ENCODE results near the gene DDA1.

DDA1 gene

DNA sequence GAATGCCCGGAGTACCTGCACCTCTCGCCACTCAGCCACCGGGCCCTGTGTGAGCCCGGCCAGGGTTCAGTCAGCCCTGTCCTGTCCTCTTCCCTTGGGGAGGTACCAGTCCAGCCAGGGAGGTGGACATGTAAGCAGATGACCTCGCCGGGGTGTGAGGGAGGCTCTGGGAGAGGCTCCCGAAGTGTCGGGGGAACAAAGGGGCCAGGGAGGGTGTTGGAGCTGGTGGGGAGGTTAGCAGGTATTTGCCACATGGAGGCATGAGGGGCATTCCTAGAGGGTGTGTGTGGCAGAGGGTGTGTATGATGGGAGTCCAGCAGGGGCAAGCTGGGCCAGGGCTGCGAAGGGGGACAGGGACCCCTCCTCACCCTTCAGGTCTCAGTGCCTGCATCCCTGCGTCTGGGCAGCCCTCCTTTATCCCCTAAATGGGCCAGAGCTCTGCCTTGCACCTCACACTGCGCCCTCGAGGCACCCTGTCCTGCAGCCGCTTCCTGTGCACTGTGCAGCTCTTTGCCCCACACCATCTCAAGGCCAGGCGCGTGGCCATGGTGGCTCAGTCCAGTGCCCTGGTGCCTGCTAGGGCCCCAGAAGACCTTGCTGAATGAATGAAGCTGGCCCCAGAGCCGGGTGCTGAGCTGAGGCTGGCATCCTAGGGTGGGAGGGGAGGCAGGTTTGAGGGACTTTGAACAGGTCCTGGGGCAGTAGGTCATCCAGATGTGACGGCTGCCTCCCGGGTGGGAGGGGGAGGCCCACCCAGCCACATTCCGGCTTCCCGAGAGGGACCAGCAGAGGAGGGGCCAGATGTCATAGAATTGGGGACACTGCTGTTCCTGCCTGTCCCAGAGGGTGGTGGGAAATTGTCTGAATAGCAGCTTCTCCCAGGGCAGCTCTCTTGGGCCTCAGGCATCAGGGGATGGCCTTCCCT, 3.1 kb downstream of the DDA1 start:
- DNase-seq (ENCODE audit: low read depth): no peak

DNA sequence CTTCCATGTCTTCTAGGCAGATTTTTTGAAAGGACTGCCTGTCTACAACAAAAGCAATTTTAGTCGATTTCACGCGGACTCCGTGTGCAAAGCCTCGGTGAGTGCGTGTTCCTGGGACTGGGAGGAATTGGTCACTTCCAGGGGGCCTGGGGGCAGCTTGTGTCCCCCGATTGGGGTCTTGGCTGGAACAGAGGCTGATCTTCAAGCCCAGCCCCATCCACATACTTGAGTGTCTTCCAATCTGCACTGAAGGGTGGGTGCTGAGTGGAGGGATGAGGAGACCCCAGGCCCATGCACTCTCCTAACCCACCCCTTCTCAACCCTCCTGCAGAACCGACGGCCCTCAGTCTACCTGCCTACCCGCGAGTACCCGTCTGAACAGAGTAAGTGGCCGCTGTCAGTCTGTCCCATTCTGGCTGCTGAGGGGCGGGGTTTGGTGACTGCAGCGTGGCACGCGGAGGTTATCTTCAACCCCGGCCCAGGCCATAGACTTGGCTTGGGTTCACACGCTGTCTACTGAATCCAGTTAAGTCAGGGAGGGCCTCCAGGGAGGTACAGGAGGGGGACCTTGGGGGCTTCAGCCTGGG, 4.7 kb downstream of the DDA1 start:
- no peak for DNase-seq (ENCODE audit: low read depth)

DNA sequence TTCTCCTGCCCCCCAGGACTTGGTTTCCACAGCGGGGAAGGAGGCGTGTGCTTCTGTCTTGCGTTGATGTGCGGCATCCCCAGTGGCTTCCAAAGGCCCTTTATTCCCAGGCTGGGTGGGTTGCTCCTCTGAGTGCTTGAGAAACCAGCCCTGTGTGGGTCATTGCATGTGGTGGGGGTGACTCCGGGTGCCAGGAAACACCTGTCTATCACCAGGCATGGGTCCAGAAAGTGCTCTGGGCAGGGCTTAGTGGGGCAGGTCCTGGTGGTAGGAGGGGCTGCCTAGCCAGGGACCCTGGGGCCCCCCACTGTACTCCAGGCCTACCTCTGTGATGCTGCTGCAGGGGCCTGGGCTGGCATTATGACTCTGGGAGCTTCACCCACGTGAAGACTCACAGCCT, 9.6 kb downstream of the DDA1 start:
- DNase-seq (ENCODE audit: low read depth): no peak

DNA sequence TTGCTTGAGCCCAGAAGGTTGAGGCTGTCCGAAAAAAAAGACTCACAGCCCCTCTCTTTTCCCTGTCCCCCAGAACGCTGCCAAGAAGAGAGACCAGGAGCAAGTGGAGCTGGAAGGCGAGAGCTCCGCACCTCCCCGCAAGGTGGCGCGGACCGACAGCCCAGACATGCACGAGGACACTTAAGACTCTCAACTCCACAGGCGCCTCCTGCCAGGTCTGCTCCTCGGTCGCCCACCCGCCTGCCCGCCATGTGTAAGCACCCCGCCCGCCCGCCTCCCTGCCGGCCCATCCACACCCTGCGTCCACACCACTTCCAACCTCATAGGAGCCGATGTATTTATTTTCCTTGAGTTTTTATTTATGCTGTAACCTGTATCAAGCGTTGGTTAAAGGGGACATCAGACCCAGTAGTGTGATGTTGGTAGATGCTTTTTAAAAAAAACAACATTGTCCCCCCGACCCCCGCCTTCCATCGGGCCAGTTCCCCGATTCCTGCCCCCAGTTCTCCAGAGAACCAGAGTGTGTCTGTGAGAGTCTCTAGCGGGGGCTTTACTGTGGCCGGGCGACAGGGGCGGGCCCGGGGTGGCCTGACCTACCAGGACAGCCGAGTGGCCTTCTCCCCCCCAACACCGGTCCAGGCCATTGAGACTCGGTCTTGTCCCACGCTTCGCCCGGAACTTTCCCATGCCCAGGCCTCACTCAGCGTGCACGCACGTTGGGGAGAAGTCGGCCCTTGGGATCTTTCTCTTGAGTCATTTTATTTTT, 10.3 kb downstream of the DDA1 start:
- DNase-seq (ENCODE audit: low read depth): no peak

DNA sequence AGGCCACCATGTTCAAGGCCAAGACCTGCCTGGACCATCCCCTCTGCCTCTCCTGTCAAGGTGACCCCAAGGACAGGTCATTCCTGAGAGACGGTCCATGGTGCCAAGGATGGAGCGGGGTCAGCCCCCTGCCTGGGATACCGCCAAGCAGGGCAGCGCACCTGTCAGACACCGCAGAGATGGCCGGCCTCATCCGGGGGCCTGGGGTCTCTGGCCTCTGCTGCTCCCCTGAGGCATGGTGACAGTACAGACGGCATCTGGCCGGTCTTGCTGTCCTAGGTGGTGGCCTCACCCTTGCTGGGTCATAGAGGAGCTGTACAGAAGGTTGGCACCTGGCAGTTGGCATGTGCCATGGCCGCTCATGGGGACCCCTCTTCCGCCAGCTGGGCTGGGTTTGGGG, 11.1 kb downstream of the DDA1 start:
- no peak for DNase-seq (ENCODE audit: low read depth)

DNA sequence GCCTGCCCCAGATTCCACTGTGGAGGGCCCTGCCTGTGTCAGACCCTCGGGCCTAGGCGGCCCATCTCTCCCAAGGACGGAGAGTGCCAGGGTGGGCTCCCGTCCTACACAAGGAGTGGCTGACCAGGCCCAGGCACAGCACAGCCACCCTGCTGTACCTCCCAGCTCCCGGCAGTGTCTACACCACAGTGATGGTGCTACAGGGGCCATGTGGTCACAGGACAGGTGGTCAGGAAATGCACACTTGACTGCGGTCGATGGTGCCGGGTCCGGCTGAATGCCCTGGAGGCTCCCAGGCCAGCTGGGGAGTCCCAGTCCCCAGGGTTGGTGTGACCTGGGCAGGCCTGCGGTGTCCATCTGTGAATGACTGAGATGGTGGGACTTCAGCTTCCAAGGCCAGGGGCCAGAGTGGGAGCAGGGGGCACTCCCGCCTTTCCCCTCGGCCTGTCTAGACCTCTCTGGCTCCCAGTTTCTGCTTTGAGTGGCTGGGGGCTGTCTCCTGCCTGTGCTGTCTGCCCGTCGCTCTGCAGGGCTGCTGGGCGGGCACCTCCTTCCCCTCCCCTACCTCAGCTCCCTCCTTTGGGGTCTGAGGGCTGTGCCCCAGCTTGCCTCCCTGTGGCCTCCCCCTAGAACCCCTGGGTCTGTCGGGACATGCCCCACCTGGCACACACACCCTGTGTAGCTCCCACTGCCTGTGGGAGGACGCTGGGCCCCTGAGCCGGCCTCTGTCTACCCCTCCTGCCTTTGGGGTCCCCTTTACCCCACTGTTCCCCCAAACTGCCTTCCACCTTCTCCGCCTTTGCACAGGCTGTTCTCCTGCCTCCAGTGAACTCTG, 12.5 kb downstream of the DDA1 start:
- no peak for DNase-seq (ENCODE audit: low read depth)

DNA sequence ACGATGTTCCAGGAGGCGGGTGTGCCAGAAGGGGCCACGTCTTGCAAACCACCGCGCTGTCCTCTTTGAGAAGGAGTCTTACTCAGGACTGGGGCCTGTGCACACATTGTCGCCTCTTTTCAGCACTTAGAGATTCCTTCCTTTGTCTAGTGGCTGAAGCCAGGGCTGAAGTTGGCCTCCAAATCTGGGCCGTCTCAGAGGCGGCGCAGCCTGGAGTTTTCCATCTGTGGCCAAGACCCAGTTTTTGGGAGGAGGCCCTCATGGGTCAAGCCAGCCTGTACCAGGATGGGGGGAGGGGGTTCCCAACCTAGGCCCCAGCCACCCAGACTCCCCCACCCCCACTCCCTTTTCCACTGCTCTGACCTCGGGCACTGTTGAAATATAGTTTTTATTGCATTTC, 13.5 kb downstream of the DDA1 start:
- DNase-seq (ENCODE audit: low read depth): no peak

DNA sequence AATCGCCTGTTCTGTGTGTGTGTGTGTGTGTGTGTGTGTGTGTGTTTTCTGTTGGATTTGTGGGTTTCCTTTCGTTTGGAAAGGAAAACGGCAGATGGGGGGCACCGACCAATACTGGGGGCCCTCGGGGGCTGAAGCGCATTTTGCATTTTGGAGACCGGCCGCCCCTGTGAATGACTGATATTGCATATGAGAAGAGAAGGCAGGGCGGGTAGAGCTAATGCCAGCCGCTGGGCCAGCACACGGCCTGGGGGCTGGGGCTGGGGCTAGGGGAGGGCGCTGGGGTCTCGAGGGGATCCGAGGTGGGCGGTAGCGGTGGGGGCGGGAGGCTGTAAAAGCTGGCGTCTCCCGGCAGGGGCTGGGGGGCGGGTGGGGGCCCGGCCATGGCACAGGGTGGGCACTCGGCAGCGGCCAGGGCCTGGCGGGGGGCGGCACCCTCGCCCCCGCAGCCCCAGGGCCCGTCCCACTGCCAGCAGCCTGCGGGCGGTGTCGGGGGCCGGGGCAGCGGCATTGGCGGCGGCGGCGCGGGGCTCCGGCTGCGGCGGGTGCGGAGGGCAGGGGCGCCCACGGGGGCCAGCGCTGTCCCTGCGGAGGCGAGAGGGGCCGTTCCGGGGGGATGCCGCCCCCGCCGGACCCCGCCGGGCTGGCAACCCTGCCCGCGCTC, 14.1 kb downstream of the DDA1 start:
- DNase-seq (ENCODE audit: low read depth): no peak

DNA sequence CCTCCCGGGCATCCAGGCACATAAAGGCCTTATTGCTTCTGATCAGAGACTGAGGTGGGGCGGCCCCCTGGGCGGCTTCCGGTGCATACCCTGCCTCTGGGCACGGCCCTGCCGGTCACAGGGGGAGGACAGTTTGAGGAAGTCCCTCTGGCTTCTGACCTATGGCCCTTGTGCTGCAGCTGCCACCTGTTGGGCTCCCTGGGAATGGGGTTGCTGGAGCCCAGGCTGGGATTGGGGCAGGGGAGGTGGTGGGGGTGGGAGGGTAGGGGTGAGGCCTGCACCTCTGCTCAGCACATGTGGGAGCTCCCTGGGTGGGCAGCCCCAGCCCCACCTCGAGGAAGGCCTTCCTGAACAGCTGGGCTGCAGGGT, 14.6 kb downstream of the DDA1 start:
- DNase-seq (ENCODE audit: low read depth): no peak

DNA sequence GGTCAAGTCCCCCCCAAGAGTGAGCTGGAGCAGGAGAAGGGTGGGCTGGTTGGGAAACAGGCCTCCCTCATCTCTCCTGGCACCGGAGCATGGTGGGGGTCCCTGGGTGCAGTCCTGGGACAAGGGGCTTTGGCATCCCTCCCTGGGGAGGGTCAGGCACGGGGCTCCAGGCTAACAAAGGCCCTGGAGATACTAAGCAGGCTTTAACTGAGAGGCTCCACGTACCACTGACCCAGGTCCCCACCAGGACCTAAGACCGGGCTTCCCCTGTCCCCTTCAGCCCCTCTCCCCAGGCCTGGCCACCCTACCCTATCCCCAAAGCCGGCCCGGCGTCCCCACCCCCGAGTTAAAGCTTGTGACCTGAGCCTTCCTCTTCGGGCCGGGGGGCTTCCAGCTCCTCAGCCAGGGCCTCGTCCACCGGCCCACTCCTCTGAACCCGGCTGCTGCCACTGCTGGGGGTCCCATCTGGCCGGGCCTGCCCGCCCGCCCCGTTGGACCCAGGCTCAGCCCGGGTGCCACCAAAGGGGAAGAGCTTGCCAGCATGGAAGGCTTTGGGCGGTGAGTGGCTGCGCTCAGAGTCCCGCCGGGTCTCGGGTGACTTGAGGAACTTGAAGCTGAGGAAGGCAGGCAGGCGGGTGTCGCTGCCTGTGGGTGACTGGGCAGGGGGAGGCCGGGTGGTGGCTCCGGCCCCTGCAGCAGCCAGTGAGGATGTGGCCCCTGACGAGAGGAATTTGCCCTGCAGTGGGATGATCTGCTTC, 15.2 kb downstream of the DDA1 start:
- no peak for DNase-seq (ENCODE audit: low read depth)

DNA sequence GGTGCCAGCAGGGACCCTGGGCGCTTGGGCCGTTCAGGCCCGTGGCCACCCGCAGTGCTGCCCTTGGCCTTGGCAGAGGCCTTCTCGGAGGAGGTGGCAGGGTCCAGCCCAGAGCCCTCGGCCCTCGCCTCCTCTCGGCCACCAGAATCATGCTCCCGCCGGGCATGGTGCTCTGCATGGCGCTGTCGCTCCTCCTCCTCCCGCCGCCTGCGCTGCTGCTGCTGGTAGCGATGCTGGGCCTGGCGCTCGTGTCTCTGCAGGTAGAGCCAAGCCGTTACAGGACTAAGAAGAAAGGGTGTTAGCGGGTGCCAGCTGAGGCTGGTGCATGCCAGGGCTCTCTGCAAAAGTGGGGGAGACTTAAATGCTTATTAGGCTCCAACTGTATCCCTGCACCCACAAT, 15.8 kb downstream of the DDA1 start:
- DNase-seq (ENCODE audit: low read depth): no peak

DNA sequence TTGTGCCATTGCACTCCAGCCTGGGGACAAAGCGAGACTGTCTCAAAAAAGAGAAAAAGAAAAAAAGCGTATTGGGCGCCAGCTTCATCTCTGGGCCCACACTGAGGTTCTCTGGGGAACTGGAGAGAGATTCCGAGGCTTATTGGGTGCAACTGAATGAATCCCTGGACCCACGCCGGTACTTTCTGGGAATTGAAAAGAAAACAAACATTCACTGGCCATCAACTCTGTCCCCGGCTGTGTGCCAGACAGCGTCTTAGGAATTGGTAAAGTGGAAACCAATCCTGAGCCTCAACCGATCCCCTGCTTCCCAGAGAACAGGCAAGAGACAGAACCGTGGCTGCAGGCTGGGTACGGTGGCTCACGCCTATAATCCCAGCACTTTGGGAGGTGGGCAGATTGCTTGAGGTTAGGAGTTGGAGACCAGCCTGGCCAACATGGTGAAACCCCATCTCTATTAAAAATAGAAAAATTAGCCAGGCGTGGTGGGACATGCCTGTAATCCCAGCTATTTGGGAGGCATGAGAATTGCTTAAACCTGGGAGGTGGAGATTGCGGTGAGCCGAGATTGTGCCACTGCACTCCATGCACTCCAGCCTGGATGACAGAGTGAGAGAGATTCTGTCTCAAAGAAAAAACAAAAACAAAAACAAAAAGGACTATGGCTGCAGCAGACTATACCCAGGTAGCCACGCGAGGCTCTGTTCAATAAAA, 16.7 kb downstream of the DDA1 start:
- DNase-seq (ENCODE audit: low read depth): no peak

DNA sequence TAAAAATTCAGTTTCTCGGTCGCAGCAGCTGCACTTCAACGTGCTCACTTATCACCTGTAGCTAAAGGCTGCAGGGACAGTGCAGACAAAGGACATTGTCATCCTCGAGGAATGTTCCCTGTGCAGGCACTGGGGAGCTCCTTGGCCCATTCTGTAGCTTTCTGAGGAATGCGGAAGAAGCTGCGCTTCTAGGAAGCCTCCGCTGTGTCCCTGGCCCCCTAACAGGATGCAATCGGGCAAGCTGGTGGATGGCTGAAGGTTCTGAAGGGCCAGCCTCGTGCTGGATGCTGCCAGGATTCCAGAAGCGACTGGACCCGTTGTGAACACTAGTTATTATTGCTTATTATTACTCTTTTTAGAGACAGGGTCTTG, 17.2 kb downstream of the DDA1 start:
- DNase-seq (ENCODE audit: low read depth): no peak

DNA sequence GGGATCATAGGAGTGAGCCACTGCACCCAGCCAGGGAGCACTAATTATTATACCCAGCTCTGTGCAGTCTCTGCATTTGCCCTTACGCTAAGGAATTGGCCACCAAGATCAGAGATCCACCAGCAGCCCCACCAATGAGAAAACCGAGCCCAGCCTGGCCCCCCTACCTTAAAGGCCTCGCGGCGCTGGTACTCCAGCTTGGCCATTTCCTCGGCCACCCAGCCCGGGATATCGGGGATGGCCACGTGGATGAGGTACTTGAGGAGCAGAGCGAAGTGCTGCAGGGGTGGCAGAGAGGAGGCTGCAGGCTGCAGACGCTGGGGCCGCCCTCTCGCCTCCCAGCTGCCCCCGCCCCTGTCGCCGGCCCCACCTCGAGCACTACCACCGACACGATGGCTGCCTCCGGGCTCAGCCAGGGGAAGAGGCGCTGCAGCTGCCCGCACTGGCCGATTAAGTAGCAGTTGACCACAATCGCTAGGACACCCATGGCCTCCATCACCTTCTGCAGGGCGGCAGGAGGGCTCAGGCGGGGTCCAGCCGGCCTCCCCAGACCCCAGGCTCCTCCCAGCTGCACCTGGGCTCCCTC, 17.8 kb downstream of the DDA1 start:
- DNase-seq (ENCODE audit: low read depth): no peak

DNA sequence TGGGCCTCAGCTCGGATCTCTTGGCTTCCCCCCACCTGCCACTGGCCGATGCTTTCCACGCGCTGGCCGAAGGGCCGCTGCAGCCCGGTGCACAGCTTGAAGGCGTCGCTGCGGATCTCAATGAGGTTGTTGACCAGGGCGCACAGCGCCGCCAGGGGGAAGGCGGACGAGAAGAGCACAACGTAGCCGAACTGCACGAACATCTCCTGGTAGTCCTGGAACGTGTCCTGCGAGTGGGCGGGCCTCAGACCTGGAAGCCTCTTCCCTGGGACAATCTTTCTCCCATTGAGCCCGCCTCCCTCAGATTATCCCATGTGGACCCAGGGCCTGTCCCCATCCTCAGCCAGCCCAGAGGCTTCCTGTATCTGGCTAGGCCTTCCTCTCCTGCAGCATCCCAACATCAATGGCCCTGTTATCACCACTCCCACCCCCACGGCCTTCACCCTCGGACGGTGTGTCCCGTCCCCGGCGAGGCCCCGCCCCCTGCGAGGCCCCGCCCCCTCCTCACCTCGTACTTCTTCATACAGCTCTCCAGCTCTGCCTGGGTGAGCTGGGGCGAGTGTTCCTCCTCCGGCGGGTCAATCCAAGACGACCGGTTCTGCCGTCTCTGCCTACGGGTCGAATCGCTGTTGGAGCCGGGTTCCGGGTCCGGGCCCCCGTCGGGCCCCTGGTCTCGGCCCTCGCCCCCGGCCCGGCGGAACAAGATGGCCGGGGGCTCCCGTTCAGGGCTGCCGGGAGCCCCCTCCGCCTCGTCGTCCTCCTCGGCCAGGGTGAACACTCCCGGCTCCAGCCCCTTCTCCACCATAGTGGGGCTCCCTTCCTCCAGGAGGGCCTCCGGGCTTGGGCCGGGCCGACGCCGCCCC, 18.5 kb downstream of the DDA1 start:
- DNase-seq (ENCODE audit: low read depth): no peak

DNA sequence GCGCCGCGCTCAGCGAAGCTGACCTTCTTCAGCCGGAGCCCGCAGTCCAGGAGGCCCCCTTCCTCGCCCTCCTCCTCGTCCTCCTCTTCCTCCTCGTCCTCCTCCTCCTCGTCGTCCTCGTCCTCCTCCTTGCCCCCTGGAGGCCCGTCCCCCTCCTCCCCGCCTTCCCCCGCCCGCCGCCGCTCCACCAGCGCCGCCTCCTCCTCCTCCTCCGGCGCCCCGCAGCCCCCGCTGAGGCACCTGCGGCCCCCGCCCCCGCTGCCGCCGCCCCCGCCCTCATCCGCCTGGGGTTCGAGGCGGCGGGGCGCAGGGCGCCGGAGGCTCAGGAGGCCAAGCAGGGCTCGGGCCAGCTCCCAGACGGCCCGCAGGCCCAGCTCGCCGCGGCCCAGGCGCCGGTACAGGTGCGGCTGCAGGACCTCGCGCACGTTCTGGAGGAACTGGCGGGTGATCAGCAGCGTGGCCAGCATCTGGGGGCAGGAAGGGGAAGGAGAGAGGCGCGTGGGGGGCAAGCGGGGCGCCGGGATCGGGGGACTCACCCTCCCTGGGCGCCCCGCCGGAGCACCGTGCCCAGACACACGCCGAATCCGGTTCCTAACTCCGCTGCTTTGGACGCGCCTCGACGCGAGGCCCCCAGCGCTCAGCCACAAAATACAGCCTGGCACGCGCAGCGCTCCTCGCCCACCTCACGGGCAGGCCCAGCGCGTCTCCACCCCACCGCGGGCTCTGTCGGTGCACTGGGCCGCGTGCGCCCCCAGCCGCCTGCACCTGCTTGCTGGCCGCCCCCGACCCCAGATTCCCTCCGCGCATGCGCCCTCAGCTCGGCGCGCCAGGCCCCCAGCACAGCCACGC, 19.4 kb downstream of the DDA1 start:
- DNase-seq (ENCODE audit: low read depth): no peak

DNA sequence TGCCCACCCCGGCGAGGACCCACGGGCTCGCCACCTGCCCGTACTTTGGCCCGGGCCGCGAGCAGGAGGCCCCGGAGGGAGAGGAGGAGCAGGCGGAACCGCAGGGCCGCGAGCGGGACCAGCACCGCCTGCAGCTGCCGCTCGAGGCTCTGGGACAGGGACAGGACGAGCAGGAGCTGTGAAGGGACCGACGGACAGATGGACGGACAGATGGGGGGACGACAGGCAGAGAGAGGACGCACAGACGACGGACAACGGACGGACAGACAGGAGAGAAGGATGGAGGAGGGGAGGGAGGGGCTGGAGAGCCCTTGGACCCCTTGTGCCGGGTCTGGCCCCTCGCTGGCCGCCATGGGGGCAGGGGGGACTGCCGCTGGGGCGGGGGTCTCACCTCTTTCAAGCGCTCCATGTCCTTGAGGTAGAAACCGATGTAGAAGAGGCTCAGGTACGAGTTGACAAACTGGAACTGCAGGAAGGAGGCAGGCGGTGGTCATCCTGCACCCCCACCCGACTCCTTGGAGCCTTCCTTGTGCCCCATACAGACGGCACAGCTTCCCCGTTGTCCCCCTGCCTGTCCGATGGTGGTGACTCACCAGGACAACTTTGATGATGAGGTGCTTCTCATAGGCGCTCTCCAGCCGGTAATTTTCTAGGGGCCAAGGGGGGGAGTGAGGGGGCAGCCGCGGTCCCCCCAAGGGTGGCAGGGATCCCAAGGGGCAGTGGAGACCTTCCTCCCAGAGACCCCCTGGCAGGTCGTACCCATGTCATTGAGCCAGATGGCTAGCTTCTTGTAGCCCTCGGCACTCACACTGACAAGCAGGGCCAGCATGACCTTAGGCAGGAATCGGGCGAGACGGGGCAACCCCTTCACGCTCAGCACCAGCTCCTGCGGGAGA, 20.3 kb downstream of the DDA1 start:
- no peak for DNase-seq (ENCODE audit: low read depth)
